SH-SY5Y (cell line): Measurements from ENCODE around the gene ROBO3.

ENCODE experiments used
- GATA2 ChIP-seq: IDR thresholded peaks from 2 replicates; pipeline ENCODE4 v1.6.1; 2011; ENCODE audit warnings: mild to moderate bottlenecking, low read depth, low read length
- GATA3 ChIP-seq: IDR thresholded peaks from 2 replicates; pipeline ENCODE4 v1.6.1; 2011; ENCODE audit warnings: low read depth, mild to moderate bottlenecking, low read length, moderate library complexity

Gene ROBO3

DNA sequence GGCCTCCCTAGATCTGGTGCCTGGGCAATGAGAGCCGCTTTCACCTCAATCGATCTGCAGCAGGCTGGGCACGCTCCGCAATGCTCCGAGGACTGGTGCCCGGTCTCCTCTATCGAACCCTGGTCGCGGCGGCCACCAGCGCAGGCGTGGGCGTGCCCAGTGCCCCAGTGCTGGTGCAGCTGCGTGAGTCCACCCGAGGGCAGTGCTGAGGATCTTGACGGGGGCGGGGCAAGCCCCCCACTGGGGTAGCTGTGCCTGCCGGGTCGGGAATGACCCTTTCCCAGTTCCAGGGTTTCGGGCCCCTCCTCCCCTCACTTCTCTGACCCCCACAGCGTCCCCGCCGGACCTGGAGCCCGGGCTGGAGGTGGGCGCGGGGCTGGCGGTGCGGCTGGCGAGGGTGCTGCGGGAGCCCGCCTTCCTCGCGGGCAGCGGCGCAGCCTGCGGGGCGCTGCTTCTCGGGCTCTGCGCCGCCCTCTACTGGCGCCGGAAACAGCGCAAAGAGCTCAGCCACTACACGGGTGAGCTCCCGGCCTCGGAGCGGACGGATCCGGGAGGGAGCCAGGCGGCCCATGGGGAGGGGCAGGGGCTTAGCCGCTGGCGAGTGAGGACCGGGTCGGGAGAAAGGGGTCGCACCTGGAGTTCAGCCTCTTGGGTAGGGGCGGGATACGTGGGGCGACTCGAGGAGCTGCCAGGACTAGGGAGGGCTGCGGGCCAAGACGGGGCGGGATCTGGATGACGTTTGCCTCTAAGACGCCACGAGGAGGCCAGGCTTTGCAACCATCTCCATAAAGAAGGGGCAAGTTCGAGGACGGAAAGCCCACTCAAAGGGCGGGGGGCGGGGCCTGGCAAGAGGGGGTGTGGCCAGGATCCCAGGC lies 10.9 kb downstream of the ROBO3 start:
- TF ChIP-seq GATA3, result no peak
- no peak for TF ChIP-seq GATA2

GRCh38 chr11:124876818-124877630 lies 11.8 kb downstream of the ROBO3 start:
- TF ChIP-seq GATA3 (no peak), GATA2 (no peak)

- no peak for TF ChIP-seq GATA3
- TF ChIP-seq GATA2, result no peak
These were observed 12.3 kb downstream of the ROBO3 start for GRCh38 chr11:124877631-124877909.

DNA sequence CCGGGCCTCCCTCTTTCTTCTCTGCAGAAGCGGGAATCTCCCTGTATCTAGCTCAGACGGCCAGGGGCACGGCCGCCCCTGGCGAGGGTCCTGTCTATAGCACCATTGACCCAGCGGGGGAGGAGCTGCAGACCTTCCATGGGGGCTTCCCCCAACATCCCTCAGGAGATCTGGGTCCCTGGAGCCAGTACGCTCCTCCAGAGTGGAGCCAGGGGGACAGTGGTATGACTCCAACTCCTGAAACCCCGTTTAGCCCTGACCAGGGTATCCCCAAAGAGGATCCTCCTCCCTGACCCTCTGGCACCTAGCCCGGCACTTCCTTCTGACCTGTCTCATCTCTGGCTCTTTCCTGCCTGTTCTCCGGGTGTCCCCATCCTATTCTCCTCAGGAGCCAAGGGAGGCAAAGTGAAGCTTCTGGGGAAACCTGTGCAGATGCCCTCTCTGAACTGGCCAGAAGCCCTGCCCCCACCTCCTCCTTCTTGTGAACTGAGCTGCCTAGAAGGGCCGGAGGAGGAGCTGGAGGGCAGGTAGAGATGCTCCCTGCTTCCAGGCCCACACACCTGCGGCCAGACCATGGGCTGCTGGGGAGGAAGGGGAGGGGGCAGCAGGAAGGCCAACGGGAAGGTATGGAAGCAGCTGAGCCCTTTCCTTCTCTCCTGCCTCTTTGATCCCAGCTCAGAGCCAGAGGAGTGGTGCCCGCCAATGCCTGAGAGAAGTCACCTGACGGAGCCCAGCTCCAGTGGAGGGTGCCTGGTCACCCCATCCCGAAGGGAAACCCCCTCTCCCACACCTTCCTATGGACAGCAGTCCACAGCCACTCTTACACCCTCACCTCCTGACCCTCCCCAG lies 12.9 kb downstream of the ROBO3 start:
- TF ChIP-seq GATA3, result no peak
- TF ChIP-seq GATA2, result no peak

GRCh38 chr11:124878759-124879492 lies 13.7 kb downstream of the ROBO3 start:
- TF ChIP-seq GATA3 (no peak), GATA2 (no peak)

DNA sequence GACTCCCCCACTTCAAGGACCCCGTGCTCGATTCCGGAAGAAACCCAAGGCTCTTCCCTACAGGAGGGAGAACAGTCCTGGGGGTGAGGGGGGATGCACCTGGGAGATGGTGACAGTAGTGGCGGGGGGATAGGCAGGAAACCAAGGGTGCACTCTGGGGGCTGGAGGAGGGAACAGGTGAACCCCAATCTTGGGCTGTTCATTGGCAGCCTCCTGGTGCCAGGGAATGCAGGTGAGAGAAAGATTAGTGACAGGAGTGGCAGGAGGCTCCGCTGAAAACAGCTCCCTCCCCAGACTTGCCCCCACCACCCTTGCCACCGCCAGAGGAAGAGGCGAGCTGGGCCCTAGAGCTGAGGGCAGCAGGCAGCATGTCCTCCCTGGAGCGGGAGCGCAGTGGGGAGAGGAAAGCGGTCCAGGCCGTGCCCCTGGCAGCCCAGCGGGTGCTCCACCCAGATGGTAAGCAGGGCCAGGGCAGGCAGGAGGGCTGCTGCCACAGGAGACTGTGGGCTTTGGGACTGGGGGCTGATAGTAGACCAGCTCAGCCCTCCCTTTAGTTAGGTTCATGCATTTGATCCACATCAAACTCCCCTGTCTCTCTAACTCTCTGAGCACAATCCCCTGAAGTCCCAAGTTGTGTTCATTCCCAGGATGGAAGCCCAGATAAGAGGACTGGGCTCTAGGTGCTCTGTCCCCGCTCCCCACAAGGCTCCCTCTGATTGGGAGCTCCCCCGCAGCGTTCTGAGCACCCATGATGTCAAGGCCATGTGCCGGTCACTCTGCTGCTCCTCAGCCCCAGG lies 14.5 kb downstream of the ROBO3 start:
- no peak for TF ChIP-seq GATA3
- TF ChIP-seq GATA2, result no peak

GRCh38 chr11:124880290-124880611 lies 15.0 kb downstream of the ROBO3 start:
- TF ChIP-seq GATA3, result no peak
- no peak for TF ChIP-seq GATA2

GRCh38 chr11:124880958-124881357 lies 15.7 kb downstream of the ROBO3 start:
- no peak for TF ChIP-seq GATA3
- no peak for TF ChIP-seq GATA2

GRCh38 chr11:124882339-124883071 lies 17.3 kb downstream of the ROBO3 start:
- TF ChIP-seq GATA3, result no peak

GRCh38 chr11:124884340-124884739 lies 19.1 kb downstream of the ROBO3 start:
- no peak for TF ChIP-seq GATA3
- no peak for TF ChIP-seq GATA2

DNA sequence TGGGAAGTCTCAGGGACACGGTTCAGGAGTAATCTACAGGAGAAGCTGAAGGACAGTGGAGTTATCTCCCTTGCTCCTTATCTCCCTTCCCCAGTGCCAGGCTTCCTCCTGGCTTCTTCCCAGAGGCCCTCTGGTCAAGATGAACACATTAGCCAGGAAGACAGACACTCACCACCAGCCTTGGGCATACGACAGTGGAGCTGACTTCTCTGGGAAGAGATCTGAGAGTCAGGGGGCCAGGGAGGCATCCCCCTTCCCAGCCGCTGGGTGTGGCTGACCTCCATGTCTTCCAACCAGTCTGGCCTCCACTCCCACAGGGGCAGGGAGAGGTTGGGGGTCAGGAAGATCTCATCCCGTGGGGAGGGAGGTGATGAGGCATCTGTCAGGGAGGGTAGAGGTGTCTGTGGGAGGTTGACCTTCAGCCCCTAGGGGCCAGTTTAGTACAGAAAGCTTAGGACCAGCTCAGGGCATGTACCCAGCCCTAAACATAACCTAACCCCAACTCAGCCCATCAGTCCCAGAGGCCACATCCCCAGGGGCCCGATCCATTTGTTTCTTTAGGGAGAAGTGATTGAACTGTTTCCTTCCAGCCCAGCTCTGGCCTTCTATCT lies 19.7 kb downstream of the ROBO3 start:
- TF ChIP-seq GATA3 (no peak), GATA2 (no peak)

- TF ChIP-seq GATA2, result no peak
These were observed 21.2 kb downstream of the ROBO3 start for GRCh38 chr11:124886476-124886875.
